Measurements from ENCODE around the gene CRTC1.
"Not testable (repeated sequence)": the region's sequence is repeated elsewhere in the genome, so short reads cannot be mapped to it uniquely, and the experiment has no call there.

The CRTC1 gene

DNA sequence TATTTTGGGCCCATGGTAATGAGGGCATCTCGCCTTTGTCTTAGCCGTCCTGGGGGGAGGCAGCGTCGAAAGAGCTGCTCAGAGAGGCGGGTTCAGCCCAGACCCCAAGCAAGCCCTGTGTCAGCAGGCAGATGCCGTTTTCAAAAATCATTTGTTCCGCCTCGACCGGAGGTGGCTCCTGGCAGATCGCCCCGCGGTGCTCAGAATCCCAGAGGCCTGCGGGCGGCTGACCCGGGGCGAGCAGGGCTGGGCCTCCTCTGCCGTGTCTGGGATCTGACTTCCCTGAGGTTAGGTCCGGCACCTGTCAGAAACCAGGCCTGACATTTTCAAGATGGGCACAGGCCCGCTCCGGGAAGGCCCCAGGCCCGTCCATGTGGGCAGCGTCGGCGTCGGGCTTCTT is 36.1 kb downstream of the CRTC1 start:
- no peak for DNase-seq (ENCODE audit: extremely low read depth, low read depth)
- TF ChIP-seq, protein P1, sequence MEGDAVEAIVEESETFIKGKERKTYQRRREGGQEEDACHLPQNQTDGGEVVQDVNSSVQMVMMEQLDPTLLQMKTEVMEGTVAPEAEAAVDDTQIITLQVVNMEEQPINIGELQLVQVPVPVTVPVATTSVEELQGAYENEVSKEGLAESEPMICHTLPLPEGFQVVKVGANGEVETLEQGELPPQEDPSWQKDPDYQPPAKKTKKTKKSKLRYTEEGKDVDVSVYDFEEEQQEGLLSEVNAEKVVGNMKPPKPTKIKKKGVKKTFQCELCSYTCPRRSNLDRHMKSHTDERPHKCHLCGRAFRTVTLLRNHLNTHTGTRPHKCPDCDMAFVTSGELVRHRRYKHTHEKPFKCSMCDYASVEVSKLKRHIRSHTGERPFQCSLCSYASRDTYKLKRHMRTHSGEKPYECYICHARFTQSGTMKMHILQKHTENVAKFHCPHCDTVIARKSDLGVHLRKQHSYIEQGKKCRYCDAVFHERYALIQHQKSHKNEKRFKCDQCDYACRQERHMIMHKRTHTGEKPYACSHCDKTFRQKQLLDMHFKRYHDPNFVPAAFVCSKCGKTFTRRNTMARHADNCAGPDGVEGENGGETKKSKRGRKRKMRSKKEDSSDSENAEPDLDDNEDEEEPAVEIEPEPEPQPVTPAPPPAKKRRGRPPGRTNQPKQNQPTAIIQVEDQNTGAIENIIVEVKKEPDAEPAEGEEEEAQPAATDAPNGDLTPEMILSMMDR (IDR thresholded peaks at IDR 0.05; ENCODE audit: low read depth, low read length): no peak

DNA sequence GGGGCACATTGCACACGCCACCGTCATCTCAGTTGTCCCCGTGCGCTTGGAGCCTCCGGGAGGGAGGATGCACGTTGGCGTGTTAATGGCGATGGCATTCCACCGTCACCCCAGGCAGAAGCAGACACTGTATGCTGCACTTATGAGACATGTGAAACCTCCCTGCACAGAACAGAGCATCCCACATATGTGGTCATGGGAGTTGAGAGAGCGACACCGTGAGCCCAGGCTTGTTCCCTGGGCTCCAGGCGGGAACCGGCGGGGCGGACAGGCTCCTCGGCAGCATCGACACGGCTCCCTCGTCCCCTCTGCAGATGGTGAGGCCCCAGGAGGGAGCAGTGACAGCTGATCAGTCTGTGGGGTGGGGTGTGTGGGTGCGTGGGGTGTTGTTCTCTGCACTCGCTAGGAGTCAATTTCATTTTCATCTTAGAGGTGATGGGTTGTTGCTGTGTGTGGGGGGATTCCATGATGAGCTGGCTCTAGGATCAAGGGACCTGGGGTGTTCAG is 40.4 kb downstream of the CRTC1 start:
- no peak for DNase-seq (ENCODE audit: extremely low read depth, low read depth)
- TF ChIP-seq, protein P1 (IDR thresholded peaks at IDR 0.05; ENCODE audit: low read depth, low read length): no peak

DNA sequence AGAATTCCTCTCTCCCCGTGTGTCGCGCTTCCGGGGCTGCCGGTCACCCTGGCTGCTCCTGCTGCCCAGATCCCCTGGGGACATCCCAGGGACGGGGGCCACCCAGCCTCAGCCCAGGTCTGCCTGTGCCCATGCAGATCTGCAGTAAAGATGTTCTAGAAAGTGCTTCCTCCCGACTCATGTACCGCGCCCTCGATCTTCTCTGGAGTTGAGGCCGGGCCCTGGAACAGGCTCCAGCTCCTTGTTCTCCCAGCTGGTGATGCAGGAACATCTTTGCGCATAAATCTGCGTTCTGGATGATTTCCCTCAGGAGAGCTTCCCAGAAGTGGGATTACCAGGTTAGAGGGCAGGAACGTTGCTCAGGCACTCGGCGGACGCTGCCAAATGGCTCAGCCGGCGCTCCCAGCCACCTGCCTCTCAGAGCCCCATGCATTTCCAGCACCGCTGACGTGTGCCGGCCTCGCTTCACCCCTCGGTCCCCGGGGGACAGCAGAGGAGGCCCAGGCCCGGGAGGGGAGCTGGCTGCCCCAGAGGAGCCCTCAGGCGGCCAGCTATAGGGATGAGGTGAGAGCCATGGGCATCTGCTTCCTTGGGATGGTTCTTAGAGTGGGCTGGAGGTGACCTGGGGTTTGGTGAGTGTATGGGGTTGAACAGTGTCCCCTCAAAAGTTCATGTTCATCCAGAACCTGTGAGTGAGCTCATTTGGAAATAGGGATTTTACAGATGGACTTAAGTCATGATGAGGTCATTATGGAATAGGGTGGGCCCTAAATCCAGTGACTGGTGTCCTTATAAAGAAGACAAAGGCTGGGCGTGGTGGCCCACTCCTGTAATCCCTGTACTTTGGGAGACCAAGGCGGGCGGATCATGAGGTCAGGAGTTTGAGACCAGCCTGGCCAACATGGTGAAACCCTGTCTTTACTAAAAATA is 42.6 kb downstream of the CRTC1 start:
- no peak for DNase-seq (ENCODE audit: extremely low read depth, low read depth)
- TF ChIP-seq, protein P1 (IDR thresholded peaks at IDR 0.05; ENCODE audit: low read depth, low read length): no peak

DNA sequence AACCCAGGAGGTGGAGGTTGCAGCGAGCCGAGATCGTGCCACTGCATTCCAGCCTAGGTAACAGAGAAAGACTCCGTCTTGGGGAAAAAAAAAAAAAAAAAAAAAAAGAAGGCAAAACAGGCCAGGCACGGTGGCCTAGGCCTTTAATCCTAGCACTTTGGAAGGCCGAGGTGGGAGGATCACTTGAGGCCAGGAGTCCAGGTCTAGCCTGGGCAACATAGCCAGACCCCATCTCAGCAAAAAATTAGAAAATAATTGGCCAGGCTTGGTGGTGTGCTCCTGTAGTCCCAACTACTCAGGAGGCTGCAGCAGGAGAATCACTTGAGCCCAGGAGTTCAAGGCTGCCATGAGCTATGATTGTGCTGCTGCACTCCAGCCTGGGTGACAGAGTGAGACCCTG is 43.4 kb downstream of the CRTC1 start:
- TF ChIP-seq, protein P1 (IDR thresholded peaks at IDR 0.05; ENCODE audit: low read depth, low read length): no peak
- no peak for DNase-seq (ENCODE audit: extremely low read depth, low read depth)

DNA sequence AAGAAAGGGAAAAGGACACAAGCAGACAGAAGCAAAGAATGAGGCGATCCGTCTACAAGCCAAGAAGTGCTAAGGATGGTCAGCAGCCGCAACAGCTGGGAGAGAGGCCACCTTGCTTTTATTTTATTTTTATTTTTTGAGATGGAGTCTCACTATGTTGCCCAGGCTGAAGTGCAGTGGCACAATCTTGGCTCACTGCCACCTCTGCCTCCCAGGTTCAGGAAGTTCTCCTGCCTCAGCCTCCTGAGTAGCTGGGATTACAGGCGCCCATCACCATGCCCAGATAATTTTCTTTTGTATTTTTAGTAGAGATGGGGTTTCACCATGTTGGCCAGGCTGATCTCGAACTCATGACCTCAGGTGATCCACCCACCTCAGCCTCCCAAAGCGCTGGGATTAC is 44.1 kb downstream of the CRTC1 start:
- not testable (repeated sequence) for DNase-seq (ENCODE audit: extremely low read depth, low read depth)

DNA sequence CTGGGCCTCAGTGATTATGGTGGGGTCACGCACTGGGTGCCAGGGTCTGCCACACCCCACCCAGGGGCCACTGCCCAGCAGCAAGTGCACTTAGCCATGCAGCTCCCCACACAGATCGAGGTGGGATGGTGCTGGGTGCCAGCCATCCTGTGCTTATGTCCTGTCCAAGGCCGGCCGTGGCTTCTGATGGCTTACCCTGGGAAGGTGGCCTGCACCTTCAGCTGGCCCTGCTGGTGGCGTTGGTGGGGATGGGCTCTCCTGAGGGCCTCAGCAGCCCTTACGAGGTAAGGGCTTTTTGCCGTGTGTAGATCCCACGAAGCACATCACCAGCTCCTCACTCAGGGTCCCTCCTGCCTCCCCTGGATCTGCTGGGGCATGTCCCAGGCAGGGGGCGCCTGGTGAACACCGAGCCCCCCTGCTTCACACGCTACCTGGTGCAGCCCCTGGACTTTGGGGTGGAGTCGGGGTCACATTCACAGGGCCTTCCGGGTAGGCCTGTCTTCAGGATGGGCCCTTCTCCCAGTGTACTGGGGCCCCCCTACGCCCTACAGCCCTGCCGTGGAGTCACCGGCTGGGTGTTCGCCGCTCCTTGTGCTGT is 46.6 kb downstream of the CRTC1 start:
- TF ChIP-seq, protein P1 (IDR thresholded peaks at IDR 0.05; ENCODE audit: low read depth, low read length): no peak
- DNase-seq (ENCODE audit: extremely low read depth, low read depth): no peak

DNA sequence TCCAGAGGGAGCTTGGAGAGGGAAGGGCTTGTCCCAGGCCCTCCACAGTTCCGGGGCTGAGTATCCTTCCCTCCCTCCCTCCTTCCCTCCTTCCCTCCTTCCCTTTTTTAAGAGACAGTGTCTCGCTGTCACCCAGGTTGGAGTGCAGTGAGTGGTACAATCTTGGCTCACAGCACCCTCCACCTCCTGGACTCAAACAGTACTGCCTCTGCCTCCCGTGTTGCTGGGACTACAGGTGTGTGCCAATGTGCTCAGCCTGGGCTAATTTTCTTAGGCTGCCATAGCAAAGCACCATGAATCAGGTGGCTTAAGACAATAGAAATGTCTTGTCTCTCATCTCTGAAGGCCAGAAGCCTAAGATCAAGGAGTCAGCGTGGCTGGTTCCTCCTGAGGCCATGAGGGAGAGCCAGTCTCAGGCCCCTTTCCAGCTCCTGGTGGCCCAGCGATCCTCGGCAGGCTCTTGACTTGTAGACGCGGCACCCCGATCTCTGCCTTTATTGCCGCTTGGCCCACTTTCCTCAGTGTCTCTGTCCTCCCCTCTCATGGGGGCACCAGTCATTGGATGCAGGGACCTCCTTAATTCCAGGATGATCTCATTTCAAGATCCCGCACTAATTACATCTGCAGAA is 47.5 kb downstream of the CRTC1 start:
- TF ChIP-seq, protein P1 (IDR thresholded peaks at IDR 0.05; ENCODE audit: low read depth, low read length): no peak
- DNase-seq (ENCODE audit: extremely low read depth, low read depth): no peak

All from AG09319 (cell line).